HG03457 (cell line): ENCODE measurements around the gene KRT2.

Experiments
- ATAC-seq: cut with Tn5 transposase; IDR thresholded peaks from one replicate; pipeline ENCODE4 v1.9.1; 2021; ENCODE audit warnings: moderate number of reproducible peaks; ENCODE audit not compliant: unreplicated experiment

The KRT2 gene

DNA sequence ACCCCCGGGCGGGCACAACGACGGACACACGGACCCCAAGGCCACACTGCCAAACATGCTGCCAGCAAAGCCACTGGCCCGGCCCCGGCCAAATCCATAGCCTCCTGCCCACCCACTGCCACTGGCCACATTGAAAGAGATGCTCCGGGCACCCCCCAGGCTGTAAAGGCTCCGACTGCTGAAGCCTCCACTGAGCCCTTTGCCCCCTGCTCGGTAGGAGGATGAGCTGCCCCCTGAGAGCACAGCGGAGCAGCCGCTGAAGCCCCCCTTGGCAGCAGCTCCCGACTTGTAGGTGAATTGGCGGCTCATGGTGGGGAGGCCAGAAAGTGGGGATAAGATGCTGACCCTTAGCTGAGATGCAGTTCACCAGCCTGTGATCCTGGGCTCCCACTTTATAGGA is 33.8 kb downstream of the KRT2 start, which contains the start of gene KRT73:
Gene KRT73 (minus strand): TSS at position 344 of the 400 bp plus-strand sequence. CDS start 35 bp downstream, at position 309.
- no peak for ATAC-seq

DNA sequence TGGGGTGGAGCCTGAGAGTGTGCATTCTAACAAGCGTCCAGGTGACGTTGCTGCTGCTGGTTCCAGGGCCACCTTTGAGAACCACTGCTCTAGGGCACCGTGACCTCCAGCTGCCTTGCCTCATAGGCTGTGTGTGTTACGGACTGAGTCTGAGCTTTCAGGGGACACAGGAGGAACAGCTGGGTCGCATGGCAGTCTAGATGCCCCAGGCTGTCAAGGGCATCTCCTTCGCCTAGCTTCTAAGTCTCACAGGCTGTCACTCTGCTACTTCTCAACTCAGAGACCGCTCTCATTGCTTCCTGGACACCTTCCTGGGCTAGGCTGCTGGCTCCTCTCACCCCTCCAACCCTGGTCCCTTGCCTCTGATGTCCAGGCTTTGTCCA is 34.6 kb downstream of the KRT2 start:
- no peak for ATAC-seq

DNA sequence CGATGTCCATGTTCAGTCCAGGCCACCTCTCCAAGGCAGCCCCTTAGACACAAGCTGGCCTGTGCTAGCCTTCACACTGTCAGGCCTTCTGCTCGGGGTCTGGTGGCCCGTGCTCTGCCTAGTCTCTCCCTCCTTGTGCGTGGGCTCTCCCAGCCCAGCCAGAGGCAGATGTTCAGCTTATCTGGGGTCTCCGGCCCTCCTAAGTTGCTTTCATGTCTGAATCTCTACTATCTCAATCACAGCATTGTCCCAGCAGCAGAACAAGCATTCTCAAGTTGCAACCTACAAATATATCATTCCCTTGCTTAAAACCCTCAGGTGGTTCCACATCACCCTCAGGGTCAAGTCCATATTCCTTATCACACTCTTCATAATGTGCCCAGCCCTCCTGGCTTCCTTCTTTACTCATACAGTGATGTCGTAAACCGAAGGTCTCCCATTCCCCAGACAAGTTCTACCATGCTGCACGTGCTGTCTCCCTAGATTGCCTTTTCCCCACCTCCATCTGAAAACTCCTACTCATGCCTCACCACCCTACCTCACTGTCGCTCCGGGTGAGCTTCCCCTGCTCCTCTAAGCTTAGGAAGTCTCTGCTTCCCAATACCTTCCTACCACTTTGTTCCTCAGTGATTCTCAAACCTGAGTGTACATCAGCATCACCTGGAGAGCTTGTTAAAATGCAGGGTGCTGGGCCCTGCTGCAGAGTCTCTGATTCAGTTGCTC is 35.2 kb downstream of the KRT2 start:
- no peak for ATAC-seq

DNA sequence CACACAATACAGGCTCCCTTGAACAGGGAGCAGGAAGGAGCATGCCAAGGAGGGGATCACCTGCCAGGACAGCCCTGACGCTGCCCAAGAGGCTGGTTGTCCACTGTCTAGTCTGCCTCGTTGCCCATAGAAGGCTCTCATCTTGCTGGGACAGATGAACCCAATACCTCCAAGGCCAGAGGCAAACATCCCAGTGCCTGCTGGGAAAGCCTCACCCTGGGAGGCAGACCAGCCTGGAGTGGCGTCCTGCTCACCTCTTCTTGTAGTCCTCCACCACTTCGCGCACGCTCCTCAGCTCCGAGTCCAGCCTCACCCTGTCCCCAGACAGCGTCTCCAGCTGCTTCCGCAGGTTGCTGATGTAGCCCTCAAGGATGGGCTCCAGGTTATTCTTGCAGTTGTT is 36.1 kb downstream of the KRT2 start:
- ATAC-seq: no peak

DNA sequence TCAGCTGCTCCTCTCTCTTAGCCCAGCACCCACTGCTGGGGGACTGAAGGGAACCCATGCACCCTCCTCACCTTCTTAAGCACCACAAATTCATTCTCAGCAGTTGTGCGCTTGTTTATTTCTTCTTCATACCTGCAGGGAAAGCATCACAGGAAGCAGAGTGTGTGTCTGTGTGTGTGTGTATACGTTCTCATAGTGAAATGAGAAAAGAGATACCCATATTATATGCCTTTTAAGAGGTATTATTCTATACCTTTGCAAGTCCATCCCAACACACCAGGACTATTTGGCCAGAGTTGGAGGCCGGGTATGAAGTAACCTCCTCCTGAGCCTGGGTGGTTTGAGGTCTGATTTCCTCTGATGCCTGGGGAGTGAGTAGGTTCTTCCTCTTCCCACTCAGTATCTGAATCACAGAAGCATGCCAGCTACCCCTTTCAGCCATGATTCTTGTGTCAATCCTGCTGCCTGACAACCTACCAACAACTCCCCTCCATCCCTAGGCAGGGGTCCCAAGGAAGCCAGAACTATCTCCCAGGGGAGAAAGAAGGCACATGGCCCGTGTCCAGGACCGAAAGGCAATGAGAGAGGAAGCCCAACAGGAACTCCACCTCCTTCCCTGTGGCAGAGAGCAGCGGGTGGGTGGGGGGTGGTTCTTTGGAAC is 36.7 kb downstream of the KRT2 start:
- ATAC-seq: no peak

DNA sequence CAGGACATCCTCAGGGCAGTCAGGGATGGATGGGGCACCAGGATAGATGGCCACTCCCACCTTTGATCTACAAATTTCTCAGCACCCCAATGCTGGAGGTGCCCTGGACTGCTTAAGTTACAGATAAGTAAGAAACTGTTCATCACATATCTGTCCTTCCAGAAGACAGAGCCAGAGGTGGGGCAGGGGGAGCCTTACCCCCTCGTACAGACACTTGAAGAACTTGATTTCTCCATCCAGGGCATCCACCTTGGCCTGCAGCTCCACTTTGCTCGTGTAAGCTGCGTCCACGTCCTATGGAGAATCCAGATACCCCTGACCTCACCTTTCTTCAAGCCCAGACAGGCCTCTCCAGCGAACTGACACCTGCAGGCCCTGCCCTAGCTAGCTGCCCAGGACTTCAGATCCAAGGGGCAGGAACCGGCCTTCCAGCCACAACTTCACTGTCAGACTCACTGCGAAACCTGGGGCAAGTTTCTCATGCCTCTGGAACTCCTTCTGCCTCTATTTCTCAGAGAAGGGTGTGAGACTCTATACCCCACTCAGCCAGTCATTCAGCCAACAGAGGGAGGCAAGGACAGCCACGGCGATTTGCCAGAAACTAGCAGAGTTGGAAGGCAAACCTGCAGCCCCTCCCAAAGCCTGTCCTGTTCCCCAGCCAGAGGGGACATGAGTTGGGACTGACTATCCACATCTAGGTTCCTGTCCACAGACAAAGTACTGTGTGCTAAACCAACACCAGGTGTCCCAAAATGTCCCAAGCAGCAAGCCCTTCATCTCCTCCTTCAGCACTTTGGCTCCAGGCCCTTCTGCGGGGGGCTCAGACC is 37.4 kb downstream of the KRT2 start:
- no peak for ATAC-seq

DNA sequence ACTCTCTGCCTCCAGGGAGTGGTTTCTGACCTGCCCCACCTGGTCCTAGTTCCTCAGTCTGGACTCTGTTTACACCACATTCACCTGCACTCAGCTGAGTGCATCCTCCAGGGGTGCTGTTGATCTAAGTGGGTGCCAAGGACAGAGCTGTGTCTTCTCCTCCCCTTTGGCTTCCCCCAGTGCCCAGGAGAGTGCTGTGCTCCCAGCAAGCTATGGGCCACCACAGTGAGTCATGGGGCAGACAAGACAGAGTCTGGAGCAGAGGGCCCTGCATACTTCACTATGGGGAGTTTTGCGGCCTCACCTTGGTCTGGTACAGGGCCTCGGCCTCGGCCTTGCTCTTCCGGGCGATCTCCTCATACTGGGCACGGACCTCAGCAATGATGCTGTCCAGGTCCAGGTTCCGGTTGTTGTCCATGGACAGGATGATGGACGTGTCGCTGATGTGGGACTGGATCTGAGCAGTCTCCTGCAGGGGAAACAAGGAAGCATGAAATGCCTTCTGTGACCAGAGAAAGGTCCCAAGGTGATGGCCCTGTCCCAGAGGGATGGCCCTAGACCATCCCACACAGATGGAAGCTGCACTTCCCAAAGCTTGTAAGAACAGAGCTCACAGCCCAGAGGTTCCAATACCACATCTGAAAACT is 38.5 kb downstream of the KRT2 start:
- no peak for ATAC-seq

DNA sequence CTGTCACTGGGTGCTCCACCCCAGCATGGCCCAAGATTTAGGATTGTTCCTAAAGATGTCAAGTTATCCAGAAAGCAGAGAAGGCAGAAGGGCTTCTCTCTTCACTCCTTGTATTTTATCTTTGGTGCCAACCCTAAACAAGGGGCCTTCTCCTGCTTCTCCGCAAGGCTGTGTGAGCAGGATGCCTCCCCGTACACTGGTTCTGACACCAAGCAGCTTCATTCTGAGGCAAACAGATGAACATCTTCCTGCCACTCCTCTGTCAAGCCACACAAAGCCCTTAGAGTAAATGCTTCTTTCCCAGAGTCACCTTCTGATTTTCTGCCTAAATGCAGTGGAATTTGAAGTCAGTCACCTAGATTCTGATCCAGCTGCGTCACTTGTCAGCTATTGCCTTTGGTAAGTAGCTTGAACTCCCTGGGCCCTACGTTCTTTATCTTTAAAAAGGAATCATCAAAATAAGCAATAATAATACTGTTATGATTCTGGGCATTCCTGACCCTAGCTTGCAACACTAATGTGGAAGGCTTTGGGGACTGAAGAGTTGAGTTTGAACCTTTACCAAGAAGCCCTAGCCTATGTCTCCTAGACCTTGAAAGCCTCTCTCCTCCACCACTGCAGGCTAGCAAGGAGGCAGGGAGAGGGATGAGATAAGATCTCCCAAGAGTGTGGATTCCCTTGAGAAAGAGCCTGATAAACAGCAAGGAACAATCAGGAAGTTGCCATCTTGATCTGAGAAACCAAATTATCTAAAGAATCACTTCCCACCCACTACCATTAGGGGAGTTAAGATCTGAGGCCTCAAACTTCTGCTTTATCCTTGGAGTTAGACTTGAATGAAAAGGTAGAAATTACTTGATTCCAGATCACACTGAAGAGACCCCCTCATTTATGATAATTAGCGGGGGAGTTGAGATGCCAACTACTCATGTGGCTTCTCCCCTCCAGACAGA is 39.3 kb downstream of the KRT2 start:
- no peak for ATAC-seq

DNA sequence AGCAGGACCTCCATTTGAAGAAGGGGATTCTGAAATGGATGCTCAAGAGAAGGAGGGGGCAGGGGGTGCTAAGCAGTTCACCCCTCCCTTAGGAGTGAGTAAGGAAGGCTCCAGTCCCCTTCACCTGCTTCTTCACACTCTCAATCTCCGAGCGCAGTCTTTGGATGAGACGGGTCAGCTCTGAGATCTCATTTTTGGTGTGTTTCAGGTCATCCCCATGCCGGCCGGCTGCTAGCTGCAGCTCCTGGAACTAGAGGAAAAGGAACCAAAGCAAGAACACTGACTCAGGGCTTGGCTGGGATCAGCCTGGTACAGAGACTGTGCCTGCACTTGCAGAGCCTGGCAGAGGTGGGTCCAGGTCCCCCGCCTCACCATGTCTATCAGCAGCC is 40.9 kb downstream of the KRT2 start:
- ATAC-seq: no peak

DNA sequence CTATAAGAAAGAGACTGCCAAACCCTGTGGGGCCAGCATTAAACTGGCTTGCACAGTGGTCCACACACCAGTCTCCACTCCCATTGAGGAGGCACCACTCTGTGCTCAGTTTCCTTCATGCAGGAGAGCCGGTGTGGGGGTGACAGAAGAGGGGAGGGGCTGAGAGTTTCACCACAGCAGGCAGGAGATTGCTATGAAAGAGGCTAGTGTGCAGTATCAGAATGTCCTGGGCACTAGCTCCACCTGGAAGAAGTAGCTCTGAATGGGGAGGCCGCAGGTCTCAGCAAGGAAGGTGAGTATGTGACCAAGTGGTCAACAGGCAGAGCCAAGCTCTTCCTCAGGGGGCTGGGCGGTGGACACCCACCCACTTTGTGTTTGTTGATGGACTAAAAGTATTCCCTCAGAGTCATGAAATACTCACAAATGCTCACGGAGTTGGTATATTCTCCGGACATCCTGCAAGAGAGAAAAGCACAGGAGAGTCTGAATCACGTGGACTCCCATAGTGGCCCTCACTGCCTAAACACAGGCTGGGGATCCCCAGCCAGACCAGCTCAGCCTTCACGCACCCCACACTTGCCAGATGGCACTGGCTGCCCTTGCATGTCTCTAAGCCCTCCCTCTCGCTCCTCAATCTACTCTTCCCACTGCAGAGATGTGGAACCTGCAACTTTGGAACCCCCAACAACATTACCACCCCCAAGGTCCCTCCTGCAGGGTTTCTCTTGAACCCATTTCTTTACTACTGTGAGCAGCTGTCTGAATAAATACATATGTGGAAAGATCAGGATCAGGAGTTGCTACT is 43.0 kb downstream of the KRT2 start:
- no peak for ATAC-seq

DNA sequence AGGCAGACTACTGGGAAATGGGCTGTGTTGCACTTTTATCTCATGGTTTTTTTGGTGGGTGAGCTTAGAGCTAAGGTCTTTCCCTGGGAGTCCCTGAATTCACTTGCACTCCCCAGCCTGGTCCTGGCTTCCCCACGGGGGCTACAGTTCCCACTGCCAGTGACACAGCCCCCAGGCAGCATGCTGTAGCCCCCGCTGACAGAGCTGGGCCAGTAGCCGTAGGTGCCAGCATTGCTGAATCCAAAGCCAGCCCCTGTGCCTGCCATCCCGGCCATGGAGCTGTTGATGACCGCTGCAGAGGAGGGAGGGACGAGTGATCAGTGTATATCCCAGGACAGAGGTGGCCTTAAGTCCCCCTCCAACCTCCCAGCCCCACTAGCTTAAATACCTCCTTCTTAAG is 43.9 kb downstream of the KRT2 start:
- ATAC-seq: no peak

DNA sequence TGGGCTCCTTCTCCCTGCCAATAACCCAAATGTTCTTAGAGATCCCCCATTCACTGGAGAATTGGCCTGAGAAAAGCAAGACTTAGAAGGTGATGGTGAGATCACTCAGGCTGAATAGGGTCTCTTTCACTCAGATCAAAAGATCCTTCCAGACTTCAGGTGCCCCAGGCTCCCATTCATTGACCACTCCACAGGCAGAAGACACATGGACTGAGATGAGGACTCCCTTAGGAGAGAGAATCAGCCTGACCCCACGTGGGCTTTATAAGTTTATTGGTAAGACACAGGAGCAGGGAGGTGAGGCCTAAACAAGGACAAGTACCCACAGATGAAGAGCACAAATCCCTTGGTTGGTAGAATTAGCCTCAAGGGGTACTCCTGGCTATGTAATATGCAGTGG is 44.7 kb downstream of the KRT2 start:
- no peak for ATAC-seq

DNA sequence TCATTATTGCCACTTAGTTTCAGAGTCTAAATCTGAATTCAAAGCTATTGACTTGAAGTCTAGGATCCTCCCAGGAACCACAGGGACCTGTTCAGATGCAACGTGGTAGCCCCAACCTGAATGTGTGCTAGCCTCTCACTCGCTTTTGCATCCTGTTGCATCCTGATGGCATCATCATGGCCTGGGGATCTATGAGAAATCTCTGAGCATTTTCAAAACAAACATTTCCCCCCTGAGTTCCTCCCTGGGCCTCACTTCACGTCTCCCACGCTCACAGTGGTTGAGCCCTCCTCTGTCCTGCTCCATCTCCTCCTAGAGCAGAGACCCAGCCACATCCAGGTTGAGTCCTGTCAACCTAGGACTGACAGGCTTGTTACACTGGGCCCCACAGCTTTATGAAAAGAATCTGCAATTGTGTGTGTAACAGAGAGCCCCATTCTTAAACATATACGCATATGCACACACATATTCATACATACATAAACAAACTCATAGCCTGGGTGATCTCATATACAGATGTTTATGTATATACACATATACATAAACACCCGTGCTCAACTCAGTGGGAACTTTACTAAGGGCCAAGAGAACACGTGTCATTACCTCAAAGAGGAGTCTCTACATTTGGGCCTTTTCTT is 45.3 kb downstream of the KRT2 start:
- no peak for ATAC-seq

DNA sequence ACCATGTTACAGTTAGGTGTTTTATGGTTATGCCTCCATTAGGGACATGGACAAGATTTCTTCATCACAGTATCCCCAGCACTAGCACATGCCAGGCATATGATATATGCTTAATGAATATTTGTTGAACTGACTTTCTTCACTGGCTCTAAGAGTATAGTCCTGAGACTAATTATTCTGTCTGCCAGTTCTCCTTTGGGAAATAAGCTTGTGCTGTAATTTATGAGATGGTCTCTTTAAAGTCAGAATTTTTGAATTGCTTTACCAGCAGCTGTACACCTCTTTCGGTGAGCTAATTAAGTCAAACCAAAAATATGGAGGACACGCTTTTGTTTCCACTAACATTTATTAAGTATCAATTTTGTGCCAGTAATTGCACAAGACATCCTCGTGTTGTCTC is 45.9 kb downstream of the KRT2 start:
- ATAC-seq: no peak

DNA sequence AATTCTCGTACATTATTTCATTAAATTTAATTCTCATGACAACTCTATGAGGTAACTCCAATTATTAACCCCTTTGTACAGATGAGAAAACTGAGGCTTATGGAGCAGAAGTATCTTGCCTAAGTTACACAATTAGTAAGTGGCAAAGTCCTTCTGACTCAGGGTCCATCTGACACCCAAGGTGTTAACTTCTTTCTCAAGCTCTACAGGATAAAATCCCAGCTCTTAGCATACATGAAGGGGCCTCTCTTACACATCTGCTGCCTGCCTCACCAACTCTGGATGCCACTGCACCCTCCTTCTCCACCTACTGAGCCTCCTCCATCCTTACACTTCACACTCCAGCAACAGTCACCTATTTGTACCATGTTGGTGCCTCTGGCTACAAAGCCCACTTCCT is 46.5 kb downstream of the KRT2 start:
- no peak for ATAC-seq

DNA sequence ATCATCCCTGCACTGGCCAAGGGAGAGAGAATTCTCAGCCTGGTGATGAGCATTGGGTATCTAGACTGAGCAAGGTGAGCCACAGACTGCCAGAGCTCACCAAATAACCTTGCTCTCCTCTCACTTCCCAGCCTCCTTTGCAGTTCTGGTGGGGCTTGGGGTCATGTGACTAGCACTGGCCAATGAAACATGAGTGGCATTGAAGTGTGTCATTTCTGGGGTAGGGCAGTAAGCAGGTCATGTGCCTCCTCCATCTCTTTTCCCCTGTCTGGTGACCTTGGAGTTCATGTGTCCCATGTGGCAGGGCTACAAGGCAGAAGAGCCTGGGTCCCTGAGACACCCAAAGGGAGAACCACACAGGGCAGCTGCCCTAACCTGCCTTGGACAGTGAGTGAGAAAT is 47.2 kb downstream of the KRT2 start:
- no peak for ATAC-seq

DNA sequence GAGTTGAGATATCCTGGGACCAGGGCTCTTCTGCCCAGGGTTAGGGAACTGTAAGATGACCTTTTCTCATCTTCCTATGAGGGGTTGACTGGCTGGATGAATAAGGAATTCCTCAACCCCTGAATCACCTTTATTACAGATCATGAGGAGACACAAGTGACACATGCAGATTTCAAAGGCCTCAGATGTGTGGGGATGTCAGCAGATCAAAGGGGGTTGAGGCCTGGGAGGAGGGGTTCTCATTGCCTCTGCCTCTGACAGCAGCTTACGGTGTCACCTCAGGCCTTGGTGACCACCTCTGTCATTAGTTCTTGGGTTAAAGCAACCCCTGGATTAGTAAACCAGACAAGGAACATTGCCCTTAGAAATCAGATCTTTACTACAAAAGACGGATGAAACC is 48.7 kb downstream of the KRT2 start:
- no peak for ATAC-seq

DNA sequence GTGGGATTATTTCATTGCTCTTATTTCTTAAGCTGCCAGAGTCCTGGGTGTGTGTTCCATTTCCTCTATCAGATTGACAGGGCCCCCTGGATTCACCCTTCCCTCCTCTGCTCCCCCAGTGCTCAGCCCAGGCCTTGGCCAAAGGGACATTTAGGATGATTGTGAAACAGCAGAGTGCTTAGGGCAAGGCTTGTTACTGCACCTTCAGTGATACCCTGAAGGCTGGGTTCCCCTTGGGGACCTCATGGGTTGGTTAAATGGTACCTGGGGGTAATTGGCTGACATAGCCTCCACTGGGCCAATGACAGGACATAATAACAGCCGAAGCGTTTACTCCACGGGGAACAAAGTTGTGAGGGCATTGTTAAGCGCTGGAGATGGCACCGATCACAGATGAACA is 49.5 kb downstream of the KRT2 start:
- no peak for ATAC-seq

DNA sequence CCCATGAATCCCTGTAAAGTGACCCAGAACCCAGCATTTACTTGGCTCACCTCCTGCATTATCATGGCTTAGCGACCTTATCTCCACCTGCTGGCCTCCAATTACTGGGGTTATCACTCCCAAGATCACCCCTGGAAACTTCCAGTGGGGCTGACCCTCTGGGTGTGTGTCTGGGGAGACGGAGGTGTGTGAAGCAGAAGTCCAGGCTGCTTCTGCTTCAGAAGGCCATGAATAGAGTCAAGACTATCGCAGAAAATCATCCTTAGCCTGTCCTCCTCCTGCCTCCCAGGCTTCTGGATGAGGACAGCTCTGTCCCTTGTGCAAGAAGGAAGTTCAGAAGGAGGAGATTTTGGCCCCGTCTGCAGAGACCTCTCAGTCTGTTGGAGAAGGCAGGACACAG is 50.3 kb downstream of the KRT2 start:
- no peak for ATAC-seq
